ENCODE data around the gene NLRP9.
"Not testable (repeated sequence)": the region's sequence is repeated elsewhere in the genome, so short reads cannot be mapped to it uniquely, and the experiment has no call there.

Gene NLRP9

DNA sequence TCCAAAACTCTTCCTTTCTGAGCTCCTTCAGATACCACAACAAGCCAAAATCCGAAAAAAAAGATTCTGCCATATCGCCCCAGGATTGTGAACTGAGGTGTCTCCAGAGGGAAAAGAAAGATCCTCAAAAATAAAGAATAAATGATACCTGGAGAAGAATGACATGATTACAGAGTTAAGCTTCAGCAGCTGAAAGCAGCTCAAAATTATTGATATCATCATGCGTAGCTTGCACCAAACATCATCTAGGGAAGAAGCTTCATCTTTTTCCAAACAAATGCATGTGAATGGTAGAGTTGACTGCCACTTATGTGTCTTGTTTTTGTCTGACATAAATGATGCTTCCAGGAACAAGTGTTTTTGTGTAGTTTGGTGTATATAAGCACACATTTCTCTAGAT is at the start of gene NLRP9:
NLRP9 (minus strand) TSS at position 101 of the 400 bp plus-strand sequence; CDS start at position 73, 28 bp downstream.
- ATAC-seq = no peak
- DNase-seq = no peak

DNA sequence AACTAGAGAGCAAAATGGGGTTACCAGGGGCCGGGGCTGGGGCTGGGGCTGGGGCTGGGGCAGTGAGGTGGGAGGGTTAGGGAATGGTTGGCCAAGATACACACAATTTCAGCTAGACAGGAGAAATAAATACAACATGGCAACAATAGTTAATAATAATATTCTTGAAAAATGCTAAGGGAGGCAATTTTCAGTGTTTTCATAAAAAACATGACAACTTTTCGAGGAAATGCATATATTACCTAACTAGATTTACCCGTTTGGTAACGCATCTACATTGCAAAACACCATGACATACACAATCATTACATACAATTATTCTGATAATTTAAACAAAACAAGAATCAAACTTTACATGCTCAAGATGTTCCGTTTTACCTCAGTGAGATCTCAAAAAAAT is 42.9 kb upstream of the NLRP9 start:
- ATAC-seq (no peak), DNase-seq (no peak)

DNA sequence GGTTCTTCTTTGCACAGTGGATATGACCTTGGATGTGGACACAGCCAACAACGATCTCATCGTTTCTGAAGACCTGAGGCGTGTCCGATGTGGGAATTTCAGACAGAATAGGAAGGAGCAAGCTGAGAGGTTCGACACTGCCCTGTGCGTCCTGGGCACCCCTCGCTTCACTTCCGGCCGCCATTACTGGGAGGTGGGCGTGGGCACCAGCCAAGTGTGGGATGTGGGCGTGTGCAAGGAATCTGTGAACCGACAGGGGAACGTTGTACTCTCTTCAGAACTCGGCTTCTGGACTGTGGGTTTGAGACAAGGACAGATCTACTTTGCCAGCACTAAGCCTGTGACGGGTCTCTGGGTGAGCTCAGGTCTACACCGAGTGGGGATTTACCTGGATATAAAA is 40.1 kb upstream of the NLRP9 start:
- no peak for DNase-seq
- ATAC-seq = no peak

DNA sequence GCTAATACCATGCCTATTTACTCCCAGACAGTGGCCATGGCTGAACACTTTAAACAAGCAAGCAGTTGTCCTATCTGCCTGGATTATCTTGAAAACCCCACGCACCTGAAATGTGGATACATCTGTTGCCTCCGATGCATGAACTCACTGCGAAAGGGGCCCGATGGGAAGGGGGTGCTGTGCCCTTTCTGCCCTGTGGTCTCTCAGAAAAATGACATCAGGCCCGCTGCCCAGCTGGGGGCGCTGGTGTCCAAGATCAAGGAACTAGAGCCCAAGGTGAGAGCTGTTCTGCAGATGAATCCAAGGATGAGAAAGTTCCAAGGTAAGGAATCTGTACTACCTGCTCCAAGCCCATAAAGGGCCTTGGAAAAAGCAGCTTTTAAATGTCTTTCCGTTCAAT is 39.3 kb upstream of the NLRP9 start:
- peak; percentile 5 for DNase-seq
- ATAC-seq = no peak

DNA sequence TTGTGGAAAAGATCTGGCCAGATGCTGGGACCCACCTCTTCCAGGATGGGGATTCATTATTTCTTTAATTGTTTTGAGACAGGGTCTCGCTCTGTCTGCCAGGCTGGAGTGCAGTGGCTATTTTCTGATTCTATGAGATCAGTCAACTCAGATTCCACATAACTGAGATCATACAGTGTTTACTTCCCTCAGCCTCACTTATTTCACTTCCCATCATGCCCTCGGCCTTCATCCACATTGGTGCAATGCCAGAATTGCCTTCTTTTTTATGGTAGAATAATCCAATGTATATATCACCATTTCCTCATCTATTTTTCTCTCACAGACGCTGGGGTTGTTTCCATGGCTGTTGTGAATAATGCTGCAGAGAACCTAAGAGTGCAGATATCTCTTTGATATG is 31.4 kb upstream of the NLRP9 start:
- DNase-seq, ATAC-seq: not testable (repeated sequence)

DNA sequence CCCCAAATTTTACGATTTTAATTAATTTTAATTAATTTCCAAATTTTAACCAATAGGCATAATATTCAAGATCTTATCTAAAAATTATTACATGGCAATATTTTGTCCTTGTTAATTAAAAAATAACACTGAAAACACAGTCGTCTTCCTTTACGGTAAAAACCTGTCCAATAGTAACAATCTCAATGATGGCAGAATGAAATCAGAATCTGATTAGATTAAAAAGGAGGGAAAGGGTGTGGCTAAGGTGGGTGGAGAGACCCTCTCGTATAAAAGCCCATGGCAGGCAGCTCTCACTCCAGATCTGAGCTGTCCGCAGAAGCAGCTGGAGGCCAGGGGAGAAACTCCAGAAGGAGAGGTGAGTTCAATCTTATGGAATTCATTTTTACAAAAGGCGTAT is 30.6 kb upstream of the NLRP9 start, which contains the start of gene RFPL4AL1:
RFPL4AL1 (plus strand) TSS at position 301 of the 400 bp plus-strand sequence. CDS start 2,687 bp downstream, outside the sequence.
- not testable (repeated sequence) for ATAC-seq, DNase-seq

DNA sequence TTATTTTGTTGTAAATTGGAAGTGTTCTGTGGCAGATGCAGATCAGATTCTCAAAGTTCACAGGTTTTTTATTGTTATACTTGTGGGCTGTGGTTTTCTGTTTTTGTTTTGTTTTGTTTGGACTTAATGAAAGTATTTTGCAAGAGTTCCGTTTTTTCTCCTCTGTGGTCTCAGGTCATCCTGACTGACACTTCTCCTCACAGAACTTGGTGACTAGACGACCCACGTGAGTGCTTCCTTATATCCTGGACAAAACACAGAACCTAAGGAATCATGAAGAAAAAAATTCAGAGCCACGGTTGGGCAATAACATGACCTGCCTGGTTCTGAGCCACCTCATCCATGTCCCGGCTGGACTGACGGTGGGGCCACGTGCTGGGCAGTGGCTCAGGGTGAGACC is 28.3 kb upstream of the NLRP9 start:
- DNase-seq = no peak
- ATAC-seq = no peak

DNA sequence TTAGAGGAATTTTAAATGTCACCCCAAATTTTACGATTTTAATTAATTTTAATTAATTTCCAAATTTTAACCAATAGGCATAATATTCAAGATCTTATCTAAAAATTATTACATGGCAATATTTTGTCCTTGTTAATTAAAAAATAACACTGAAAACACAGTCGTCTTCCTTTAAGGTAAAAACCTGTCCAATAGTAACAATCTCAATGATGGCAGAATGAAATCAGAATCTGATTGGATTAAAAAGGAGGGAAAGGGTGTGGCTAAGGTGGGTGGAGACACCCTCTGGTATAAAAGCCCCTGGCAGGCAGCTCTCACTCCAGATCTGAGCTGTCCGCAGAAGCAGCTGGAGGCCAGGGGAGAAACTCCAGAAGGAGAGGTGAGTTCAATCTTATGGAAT is 20.6 kb upstream of the NLRP9 start, which contains the start of gene RFPL4A:
RFPL4A (plus strand) TSS at position 301 of the 400 bp plus-strand sequence. CDS start 2,704 bp downstream, outside the sequence.
- not testable (repeated sequence) for DNase-seq, ATAC-seq

DNA sequence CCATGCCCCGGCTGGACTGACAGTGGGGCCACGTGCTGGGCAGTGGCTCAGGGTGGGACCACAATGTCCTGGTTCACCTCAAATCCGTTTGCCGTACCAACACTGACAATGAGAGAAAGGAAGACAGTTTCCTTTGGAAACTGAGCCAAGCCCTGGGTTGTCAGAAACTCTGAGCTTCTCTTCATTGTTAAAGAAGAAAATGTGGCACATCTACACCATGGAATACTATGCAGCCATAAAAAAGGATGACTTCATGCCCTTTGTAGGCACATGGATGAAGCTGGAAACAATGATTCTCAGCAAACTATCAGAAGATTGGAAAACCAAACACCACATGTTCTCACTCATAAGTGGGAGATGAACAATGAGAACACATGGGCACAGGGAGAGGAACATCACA is 18.6 kb upstream of the NLRP9 start:
- not testable (repeated sequence) for ATAC-seq, DNase-seq

DNA sequence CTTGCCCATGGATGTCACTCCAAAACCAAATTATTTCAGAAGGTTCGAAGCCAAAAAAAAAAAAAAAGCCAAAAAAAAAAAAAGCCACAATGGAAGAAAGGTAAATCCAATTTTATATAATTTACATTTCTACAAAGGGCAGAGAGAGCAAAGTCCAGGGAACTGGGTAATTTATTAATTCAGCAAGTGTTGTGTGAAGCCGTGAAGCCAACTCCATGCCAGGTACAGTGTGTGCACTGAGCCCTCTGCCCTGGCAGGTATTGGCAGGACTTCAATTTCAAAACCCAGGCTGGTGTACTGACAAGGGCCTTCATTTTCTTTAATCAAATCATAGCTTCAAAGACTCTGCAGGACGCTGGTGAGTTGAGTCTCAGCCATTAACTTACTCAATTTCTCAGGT is 15.2 kb upstream of the NLRP9 start:
- ATAC-seq (no peak), DNase-seq (no peak)

DNA sequence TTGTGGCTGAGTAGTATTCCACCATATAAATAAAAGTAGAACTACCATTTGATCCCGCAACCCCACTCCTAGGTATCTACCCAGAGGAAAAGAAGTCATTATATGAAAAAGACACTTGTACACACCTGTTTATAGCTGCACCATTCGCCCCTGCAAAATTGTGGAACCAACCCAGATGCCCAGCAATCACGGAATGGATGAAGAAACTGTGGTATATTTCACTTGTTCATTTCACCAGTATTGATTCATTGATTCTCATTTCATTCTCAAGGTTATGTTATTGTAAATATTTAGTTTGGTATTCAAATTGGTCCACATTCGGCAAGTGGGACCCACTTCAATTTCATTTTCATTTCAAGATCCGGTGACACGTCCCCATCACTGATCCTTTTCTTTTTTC is 12.5 kb upstream of the NLRP9 start:
- DNase-seq (no peak), ATAC-seq (no peak)

DNA sequence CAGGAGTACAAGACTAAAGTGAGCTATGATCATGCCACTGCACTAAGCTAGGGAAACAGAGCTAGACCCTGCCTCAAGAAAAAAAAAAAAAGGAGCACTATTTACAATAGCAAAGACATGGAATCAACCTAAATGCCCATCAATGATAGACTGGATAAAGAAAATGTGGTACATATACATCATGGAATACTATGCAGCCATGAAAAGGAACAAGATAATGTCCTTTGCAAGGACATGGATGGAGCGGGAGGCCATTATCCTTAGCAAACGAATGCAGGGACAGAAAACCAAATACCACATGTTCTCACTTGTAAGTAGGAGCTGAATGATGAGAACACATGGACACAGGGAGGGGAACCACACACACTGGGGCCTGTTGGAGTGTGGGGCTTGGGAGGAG is 7.8 kb downstream of the NLRP9 start:
- not testable (repeated sequence) for DNase-seq, ATAC-seq

DNA sequence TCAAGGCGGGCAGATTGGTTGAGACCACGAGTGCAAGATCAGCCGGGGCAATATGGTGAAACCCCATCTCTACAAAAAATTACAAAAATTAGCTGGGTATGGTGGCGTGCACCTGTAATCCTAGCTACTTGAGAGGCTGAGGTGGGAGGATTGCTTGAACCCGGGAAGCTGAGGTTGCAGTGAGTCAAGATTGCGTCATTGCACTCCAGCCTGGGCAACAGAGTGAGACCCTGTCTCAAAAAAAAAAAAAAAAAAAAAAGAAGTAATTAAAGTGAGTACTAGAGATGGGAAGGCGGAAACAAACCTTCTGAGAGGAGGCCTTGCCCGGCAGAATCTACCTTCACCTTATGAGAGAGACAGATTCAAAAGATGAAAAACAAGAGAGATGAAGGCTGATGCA is 14.7 kb downstream of the NLRP9 start:
- ATAC-seq (no peak), DNase-seq (no peak)

DNA sequence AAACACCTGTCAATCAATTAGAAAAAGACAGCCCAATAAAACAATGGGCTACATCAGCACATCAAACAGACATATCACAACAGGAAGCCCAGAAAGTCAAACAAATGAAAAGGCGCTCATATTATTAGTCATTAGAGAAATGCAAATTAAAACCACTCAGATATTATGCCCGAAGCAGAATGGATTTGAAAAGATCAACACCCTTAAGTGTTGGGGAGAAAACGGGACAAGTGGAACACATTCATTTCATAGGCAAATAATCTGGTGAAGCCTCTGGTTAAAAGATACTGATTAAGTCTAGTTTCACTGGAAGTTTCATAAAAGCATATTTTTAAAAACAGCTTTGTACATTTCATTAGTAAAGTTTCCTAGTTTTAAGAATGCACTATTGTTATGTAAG is 17.4 kb downstream of the NLRP9 start:
- no peak for DNase-seq
- ATAC-seq = no peak

DNA sequence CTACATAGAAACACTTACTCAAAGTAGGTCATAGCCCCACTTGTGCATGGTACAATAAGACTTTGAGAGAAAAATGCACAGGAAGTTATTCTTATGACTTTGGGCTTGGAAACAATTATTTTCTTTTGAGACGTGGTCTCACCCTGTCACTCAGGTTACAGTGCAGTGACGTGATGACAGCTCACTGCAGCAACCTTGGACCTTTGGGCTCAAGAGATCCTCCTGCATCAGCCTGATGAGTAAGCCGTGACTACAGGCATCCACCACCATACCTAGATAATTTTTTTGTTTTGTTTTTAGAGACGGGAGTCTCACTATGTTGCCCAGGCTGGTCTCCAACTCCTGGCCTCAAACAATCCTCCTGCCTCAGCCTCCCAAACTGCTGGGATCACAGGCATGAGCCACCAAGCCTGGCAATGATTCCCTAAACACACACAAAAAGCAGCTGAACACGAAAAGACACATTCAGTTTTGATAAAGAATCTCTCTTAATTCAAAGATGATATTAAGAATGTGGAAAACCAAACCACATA is 17.9 kb downstream of the NLRP9 start:
- no peak for DNase-seq
- ATAC-seq = no peak

DNA sequence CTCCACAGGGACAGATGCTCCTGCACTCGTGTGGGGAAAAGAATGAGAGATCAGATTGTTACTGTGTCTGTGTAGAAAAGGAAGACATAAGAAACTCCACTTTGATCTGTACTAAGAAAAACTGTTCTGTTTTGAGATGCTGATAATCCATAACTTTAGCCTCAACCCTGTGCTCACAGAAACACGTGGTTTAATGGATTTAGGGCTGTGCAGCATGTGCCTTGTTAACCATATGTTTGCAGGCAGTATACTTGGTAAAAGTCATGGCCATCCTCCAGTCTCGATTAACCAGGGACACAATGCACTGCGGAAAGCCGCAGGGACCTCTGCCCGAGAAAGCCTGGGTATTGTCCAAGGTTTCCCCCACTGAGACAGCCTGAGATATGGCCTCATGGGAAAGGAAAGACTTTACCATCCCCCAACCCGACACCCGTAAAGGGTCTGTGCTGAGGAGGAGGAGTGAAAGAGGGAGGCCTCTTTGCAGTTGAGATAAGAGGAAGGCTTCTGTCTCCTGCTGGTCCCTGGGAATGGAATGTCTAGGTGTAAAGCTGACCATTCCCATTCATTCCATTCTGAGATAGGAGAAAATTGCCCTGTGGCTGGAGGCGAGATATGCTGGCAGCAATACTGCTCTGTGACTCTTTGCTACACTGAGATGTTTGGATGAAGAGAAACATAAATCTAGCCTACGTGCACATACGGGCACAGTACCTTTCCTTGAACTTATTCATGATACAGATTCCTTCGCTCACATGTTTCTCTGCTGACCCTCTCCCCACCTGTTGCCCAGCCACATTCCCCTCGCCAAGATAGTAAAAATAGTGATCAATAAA is 20.1 kb downstream of the NLRP9 start:
- ATAC-seq = not testable (repeated sequence)

DNA sequence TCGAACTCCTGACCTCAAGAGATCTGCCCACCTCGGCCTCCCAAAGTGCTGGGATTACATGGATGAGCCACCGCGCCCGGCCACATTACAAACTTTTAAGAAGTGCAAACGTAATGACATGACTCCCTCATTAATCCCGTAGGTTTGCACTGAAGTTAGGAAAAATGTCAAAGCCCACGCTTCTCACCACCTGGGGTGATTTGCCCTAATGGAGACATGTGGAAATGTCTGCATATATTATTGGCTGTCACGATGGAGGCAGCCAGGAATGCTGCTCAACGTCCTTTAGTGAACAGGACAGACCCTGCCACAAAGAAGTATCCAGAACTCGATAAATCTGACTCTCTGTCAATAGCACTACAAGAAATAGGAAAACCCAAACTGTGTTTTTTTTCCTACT is 21.0 kb downstream of the NLRP9 start:
- no peak for ATAC-seq
- no peak for DNase-seq

More for the DNA sequence above, 20.1 kb downstream of the NLRP9 start:
- DNase-seq = not testable (repeated sequence)

DNA sequence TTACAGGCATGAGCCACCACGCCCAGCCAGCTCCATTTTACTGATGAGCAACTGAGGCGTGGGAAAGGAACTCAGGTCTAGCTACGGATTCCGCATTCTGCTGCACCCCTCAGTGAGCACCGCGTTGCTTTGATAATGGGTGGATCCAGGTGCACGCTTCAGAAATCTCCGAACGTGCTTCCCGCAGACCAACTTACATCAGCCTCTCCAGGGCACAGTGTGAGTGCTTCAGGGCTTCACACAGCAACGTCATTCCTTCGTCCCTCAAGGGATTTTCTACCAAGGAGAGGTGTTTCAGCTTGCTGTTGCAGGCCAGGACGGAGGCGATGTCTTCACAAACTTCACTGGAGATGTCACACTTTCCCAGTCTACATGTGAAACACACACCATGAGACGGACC is 21.7 kb downstream of the NLRP9 start:
- DNase-seq = no peak
- no peak for ATAC-seq

DNA sequence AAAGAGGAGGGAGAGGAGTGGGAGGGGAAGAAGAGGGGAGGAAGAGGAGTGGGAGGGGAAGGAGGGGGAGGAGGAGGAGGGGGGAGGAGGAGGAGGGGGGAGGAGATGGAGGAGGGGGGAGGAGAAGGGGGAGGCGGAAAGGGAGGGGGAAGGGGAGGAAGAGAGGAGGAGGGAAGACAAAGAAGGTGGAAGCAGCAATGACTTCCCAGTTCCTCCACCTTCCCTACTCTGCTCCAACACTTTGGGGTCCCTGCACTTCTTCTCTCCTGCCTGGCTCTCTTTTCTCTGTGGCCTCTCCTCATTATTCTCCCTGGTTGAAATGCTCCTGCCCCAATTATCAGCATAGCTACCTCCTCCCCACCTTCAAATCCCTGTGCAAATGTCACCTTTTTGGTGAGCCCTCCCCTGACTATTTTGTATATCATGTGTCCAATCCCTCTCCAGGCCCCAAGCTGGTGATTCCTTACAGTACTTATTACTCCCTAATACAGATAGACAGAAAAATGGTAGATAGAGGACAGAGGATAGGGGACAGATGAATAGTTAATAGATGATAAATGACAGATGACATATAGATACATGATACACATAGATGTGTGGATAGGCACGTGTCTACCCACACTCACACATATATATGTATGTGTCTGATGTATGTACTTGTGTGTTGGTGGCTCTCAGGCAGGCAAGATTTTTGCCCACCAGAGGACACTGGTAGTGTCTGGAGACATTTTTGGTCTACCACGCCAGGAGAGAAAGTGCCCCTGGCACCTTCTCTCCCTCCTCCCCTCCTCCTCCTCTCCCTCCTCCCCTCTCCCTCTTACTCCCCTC is 25.2 kb downstream of the NLRP9 start:
- no peak for DNase-seq
- ATAC-seq = no peak

DNA sequence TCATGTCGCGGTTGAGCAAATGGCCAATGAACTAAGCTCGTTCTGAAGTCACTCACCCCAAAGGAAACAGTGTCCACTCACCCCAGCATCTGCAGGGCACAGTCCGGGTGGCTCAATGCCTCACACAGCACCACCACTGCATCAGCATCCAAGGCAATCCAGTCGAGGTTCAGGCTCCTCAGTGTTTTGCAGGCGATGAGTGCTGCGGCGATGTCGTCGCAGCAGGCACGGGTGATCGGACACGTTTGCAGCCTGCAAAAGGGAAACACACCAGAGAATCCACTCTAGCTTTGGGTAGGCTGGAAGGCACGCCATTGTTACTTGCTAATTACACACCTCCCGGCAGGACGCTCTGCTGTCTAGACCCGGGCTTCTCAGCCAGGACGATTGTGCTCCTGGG is 26.5 kb downstream of the NLRP9 start:
- no peak for ATAC-seq
- no peak for DNase-seq

DNA sequence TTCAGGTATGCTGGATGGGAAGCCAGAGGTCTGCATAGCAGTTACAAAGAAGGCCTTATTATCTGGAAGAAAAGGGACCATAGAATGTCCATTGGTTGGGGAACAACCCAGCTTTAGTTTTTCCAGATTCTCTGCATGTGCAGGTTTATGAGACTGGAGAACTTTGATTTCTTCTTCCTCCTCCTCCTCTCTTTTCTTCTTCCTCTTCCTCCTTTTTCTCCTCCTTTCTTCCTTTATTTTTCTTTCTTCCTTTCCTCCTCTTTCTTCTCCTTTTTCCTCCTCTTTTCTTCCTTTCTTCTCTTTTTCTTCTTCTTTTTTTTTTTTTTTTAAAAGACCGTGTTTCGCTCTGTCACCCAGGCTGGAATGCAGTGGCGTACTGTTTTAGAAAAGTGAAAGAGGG is 32.2 kb downstream of the NLRP9 start:
- DNase-seq (no peak), ATAC-seq (no peak)

DNA sequence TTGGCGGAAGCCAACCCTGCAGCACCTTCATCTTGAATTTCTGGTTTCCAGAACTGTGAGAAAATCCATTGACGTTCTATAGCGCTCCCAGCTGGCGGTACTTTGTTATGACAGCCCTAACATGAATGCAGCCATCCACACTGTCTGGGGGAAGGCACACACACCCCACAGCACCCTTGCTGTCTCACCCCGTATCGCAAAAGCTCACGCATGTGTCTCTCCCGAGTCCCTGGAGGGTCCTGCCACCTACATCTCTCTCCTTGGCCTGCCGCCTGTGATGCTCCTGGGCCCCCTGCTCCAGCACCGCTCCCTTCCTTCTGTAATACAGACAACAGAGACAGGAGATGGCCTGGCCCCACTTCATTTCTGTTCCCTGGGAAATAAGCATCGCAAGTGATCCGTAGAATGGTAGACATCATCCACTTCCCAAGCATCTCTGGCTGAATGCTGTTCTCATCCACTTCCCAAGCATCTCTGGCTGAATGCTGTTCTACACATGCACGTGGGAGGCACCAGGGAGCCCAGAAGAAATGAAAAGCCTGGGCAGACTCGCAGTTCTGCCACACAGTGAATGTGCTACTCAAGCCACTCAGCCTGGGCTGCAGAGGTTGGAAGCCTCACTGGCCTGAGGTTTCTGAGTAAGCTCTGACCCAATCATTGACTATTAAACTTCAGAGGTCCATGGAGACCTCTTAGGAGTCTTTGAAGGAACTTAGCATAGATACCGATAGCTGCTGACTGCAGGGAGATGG is 33.5 kb downstream of the NLRP9 start:
- no peak for DNase-seq
- no peak for ATAC-seq

Measured in stimulated activated naive CD8-positive, alpha-beta T cell treated with anti-CD3 and anti-CD28 coated beads, Interleukin-15, Interleukin-2, amounts not matched to agents 100 U/mL and 50 U/mL, for 24 hours (primary cell).